Measurements from ENCODE around the gene PIP5K1B. TPM values are rescaled to one million over a fixed set of nuclear protein-coding genes. Genes with fewer than 3 reads are reported as not detected.
A peak's percentile ranks its signal among the peaks of the same experiment; 100 is the strongest.

Gene PIP5K1B
- total RNA-seq, 3 donors from 2014 or later: 0.48 to 1.6 (median 0.57) TPM

DNA sequence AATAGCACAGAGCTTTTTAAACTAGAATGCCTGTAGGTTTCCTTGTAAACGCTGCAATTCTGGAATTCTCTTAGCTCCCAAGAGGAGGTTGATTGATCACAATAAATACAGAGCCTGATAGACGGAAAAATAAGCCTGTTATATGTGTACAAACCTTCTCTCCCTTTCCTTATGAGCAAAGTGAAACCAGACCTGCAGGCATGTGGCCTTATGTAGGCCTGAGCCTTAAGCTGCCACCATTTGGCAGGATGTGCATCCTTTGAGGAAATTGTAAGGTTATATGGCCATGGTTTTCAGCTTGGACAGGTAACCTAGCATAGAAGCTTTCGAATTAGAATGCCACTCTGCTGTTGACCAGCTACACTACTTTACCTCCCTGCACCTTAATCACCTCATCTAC lies 259.7 kb downstream of the PIP5K1B start:
- H3K9me3 Mint-ChIP-seq: no peaks in the 10 kb centered on the region
- no peak overlapping the region for H3K4me3 Mint-ChIP-seq
- peaks cover 6% of the 10 kb centered on the region for H3K27me3 Mint-ChIP-seq (ENCODE audit: low read depth)
- no peak for DNase-seq
- ATAC-seq: no peak
- no peaks in the 10 kb centered on the region for H3K4me1 Mint-ChIP-seq (ENCODE audit: low read depth)
- H3K36me3 Mint-ChIP-seq (ENCODE audit: insufficient read depth): no peaks in the 10 kb centered on the region

DNA sequence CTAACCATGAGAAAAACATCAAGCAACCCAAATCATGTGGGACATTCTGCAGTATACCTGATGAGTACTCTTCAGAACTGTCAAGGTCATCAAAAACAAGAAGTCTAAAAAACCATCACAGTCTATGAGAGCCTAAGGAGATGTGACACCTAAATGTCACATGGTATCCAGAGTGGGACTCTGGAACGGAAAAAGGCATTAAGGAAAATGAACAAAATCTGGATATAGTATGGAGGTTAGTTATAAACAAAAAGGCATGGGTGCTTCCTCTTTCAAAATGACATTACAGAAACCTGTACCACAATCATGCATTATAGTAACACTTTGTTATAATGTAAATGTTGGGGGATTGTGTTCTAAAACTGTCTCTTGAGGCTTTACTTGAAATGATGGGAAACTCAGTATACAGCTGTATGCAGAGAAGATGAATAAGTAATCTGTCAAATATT lies 261.5 kb downstream of the PIP5K1B start:
- no peaks in the 10 kb centered on the region for H3K4me1 Mint-ChIP-seq (ENCODE audit: low read depth)

DNA sequence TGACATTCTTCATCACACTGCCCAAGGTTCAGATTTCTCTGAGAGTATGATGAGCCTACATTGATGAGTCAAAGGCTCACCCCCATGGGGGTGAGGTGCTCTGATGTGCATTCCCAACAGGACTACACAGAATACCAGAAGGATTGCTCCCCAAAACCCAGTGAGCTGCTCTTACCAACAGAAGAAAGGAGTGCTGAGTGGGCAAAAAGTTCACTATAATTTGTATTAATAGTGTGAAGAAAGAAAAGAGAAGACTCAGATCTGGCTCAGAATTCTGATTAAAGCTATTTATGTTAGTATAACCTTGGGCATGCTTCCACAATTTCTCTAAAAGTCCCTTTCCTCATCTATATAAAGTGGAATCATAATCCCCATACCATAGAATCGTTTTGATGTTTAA lies 262.8 kb downstream of the PIP5K1B start:
- ATAC-seq: no peak
- H3K36me3 Mint-ChIP-seq (ENCODE audit: insufficient read depth): no peaks in the 10 kb centered on the region
- no peaks in the 10 kb centered on the region for H3K4me1 Mint-ChIP-seq (ENCODE audit: low read depth)
- no peaks in the 10 kb centered on the region for H3K27me3 Mint-ChIP-seq (ENCODE audit: low read depth)
- H3K9me3 Mint-ChIP-seq: no peaks in the 10 kb centered on the region
- no peak overlapping the region for H3K4me3 Mint-ChIP-seq
- no peak for DNase-seq

More for the DNA sequence above, 261.5 kb downstream of the PIP5K1B start:
- no peak for DNase-seq
- no peak for ATAC-seq
- no peaks in the 10 kb centered on the region for H3K27me3 Mint-ChIP-seq (ENCODE audit: low read depth)
- no peaks in the 10 kb centered on the region for H3K36me3 Mint-ChIP-seq (ENCODE audit: insufficient read depth)
- no peaks in the 10 kb centered on the region for H3K9me3 Mint-ChIP-seq
- no peak overlapping the region for H3K4me3 Mint-ChIP-seq

DNA sequence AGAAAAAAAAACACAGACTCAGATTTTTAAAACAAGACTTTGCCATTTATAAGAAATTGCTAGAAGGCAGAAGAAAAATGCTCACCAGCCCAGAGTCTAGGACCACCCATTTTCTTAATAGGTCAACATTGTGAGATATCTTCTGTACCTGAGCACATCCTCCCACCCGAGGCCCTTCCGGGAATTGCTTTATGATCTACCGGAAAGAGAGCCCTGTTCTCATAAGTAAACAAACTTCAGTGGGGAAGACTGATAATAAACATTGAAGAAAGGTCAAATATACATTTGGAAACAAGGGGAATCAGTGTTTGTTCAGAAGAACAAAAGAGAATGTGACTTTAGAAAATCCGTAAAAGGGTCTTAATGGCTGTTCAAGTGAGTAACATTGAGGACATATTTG lies 264.5 kb downstream of the PIP5K1B start:
- H3K4me1 Mint-ChIP-seq (ENCODE audit: low read depth): peaks cover 4% of the 10 kb centered on the region
- DNase-seq: no peak
- no peak overlapping the region for H3K4me3 Mint-ChIP-seq
- no peaks in the 10 kb centered on the region for H3K9me3 Mint-ChIP-seq
- ATAC-seq: no peak
- no peaks in the 10 kb centered on the region for H3K27me3 Mint-ChIP-seq (ENCODE audit: low read depth)
- H3K36me3 Mint-ChIP-seq (ENCODE audit: insufficient read depth): no peaks in the 10 kb centered on the region

DNA sequence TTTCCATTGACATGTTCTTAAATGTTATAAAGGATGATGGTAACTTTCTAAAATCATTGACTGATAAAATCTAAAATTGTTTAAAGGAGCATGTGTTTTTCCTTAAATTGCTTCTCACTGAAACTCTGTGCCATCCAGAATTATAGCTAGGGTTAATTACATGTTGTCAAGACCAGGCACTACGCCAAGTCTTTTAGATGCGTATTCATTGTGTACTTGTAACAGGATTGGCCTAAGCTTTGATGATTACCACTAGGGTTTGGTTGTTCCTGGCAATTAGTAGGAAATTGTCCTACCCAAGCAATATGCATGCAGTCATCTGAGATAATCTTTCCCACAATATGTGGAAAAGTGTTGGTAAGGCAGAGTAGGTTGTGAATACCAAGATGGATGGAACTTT lies 265.1 kb downstream of the PIP5K1B start:
- H3K9me3 Mint-ChIP-seq: no peaks in the 10 kb centered on the region
- no peak for DNase-seq
- peaks cover 7% of the 10 kb centered on the region for H3K4me1 Mint-ChIP-seq (ENCODE audit: low read depth)
- no peaks in the 10 kb centered on the region for H3K36me3 Mint-ChIP-seq (ENCODE audit: insufficient read depth)
- no peaks in the 10 kb centered on the region for H3K27me3 Mint-ChIP-seq (ENCODE audit: low read depth)
- H3K4me3 Mint-ChIP-seq: no peak overlapping the region
- no peak for ATAC-seq

DNA sequence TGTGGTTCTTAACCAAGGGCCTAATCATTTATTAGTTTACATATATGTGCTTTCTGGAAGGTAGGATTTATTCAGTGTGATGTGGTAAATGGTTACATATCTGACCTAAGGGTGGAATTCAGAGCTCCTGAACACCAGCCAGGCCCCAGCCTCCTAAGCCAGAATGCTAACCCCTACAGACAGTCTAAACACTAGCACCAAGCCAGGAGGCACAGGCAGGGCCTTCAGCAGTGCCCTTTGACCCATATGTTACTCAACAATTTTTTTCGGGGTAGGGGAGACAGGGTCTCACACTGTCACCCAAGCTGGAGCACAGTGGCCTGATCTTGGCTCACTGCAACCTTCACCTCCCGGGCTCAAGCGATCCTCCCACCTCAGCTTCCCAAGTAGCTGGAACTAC lies 268.6 kb downstream of the PIP5K1B start:
- Mint-ChIP-seq H3K4me1 (ENCODE audit: low read depth) (peaks cover 13% of the 10 kb centered on the region), H3K36me3 (ENCODE audit: insufficient read depth) (no peaks in the 10 kb centered on the region), H3K9me3 (no peaks in the 10 kb centered on the region), H3K27me3 (ENCODE audit: low read depth) (no peaks in the 10 kb centered on the region), H3K4me3 (no peak overlapping the region)
- ATAC-seq: no peak
- DNase-seq: no peak

DNA sequence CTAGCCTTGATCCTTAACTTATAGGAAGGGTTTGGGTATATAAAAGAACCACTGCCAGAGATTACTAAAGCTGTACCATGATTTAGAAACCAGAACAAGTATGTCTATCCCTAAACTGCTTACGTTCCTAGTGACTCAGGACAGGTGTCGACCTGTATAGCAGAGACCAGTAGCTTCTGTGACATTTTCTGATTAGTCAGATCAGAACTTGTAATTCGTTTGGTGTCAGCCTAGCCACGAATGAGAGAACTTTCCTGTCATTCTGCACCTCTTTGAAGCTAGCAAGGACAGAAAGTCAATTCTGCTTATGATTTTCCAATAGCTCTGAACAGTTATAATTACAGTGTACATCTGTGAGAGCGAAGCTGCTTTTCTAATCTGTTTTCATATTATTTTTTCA lies 269.4 kb downstream of the PIP5K1B start:
- Mint-ChIP-seq H3K4me1 (ENCODE audit: low read depth) (peaks cover 16% of the 10 kb centered on the region), H3K36me3 (ENCODE audit: insufficient read depth) (no peaks in the 10 kb centered on the region), H3K4me3 (no peak overlapping the region), H3K9me3 (no peaks in the 10 kb centered on the region), H3K27me3 (ENCODE audit: low read depth) (no peaks in the 10 kb centered on the region)
- ATAC-seq (peak; percentile 92 to 93), DNase-seq (no peak)

DNA sequence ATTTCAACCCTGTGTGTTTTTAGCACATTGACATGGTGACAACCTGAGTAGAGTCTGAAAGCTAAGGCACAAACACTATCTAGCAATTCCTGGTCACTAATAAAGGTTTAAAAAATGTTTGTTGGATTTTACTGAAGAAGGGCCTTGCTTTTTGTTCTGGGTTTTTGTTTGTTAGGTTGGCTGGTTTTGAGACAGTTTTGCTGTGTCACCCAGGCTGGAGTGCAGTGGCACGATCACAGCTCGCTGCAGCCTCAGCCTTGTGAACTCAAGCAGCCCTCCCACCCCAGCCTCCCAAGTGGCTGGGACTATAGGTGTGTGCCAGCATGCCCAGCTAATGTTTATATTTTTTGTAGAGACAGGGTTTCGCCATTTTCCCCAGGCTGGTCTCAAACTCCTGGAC lies 269.9 kb downstream of the PIP5K1B start:
- peaks cover 21% of the 10 kb centered on the region for H3K4me1 Mint-ChIP-seq (ENCODE audit: low read depth)
- no peaks in the 10 kb centered on the region for H3K9me3 Mint-ChIP-seq
- no peaks in the 10 kb centered on the region for H3K27me3 Mint-ChIP-seq (ENCODE audit: low read depth)
- DNase-seq: no peak
- no peak for ATAC-seq
- H3K36me3 Mint-ChIP-seq (ENCODE audit: insufficient read depth): no peaks in the 10 kb centered on the region
- no peak overlapping the region for H3K4me3 Mint-ChIP-seq

DNA sequence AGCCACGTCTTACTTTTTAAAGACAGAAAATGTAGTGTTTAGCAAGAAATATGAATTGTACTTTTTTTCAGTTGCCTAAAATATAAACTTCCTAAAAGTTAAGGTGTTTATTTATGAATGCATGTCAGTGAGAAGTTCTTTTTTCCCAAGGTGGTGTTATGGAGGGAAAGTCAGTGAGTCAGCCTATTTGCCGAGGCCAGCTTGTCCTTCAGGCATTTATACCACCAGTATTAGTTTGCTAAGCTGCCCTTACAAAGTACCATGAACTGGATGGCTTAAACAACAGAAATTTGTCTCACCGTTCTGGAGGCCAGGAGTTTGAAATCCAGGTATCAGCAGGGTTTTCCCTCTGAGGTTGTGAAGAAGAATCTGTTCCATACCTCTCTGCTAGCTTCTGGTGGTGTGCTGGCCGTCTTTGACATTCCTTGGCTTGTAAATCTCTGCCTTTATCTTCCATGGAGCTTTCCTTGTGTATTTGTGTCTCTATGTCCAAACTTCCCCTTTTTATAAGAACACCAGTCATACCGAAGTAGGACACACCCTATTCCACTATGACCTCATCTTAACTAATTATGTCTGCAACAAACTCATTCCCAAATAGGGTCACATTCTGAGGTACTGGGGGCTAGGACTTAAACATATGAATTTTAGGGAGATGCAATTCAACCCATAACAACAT lies 270.5 kb downstream of the PIP5K1B start:
- no peaks in the 10 kb centered on the region for H3K9me3 Mint-ChIP-seq
- no peaks in the 10 kb centered on the region for H3K36me3 Mint-ChIP-seq (ENCODE audit: insufficient read depth)
- H3K27me3 Mint-ChIP-seq (ENCODE audit: low read depth): no peaks in the 10 kb centered on the region
- no peak for ATAC-seq
- no peak for DNase-seq
- H3K4me3 Mint-ChIP-seq: no peak overlapping the region
- peaks cover 21% of the 10 kb centered on the region for H3K4me1 Mint-ChIP-seq (ENCODE audit: low read depth)

DNA sequence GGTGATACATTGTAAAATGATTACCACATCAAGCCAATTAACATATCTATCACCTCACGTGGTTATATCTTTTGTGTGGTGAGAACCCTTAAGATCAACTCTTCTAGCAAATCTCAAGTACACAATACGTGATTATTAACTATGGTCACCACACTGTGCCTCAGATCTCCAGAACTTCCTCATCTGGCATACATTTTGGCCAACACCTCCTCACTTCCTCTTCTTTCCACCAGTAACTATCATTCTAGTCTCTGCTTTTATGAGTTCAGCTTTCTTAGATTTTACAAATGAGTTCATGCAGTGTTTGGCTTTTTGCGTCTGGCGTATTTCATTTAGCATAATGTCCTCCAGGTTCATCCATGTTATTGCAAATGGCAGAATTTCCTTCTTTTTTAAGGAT lies 273.0 kb downstream of the PIP5K1B start:
- H3K4me1 Mint-ChIP-seq (ENCODE audit: low read depth): peaks cover 24% of the 10 kb centered on the region
- DNase-seq: no peak
- ATAC-seq: no peak
- H3K9me3 Mint-ChIP-seq: no peaks in the 10 kb centered on the region
- H3K36me3 Mint-ChIP-seq (ENCODE audit: insufficient read depth): no peaks in the 10 kb centered on the region
- H3K27me3 Mint-ChIP-seq (ENCODE audit: low read depth): no peaks in the 10 kb centered on the region
- no peak overlapping the region for H3K4me3 Mint-ChIP-seq

DNA sequence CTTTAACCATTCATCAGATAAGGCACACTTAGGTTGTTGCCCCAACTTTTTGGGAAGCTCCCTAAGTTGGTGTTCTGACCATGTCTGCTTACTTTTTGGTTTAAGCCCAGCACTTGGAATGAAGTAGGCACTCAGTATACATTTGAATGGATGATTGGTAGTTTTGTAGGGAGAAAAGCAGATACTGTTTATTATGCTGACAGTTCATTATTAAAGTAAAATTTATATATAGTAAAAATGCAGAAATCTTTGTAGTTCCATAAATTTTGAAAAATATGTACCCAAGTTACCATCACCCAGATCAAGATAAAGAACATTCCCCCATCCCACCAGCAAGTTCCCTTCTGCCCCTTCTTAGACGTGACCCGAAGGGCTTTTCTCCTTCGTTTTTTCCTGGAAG lies 273.5 kb downstream of the PIP5K1B start:
- Mint-ChIP-seq H3K36me3 (ENCODE audit: insufficient read depth) (no peaks in the 10 kb centered on the region), H3K4me1 (ENCODE audit: low read depth) (peaks cover 24% of the 10 kb centered on the region), H3K9me3 (no peaks in the 10 kb centered on the region), H3K27me3 (ENCODE audit: low read depth) (no peaks in the 10 kb centered on the region), H3K4me3 (no peak overlapping the region)
- ATAC-seq (no peak), DNase-seq (no peak)

DNA sequence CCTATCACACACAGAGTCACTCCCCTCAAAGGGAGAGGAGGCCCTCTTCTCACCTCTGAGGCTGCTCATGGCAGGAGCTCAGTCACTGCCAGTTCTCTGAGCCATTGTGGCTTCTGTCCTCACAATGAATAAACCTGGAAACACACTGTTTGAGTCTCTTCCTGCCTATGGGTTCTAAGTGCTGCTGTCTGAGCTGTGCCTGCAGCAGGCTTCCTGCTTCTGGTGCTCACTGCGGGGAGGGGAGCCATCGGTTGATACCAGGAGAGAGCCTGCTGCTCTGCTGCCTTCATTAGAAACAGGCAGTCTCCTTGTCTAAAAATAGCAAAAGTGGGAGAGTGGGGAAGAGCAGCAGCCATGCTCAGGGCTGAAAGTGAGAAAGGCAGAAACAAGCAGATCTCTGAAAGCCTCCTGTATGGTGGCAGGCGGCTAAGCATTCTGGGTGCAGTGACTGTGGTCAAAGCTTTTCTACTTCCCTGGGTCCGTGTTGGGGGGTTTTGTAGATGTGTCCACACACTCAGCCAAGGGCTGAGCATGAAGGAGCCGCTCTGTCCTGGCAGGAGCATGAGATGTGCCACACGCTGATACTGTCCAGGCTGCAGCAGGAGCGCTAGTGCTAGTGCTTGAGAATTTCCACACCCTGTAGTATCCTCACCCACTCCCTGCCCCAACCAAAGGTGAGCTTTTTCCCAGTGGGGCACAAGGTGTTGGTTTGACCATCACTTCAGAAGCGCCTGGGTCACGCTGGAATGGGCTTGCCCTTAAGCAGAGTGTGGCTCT lies 274.7 kb downstream of the PIP5K1B start:
- DNase-seq (no peak), ATAC-seq (peak; percentile 82 to 84)
- Mint-ChIP-seq H3K4me1 (ENCODE audit: low read depth) (peaks cover 19% of the 10 kb centered on the region), H3K27me3 (ENCODE audit: low read depth) (no peaks in the 10 kb centered on the region), H3K4me3 (peak overlapping the region; percentile 29), H3K36me3 (ENCODE audit: insufficient read depth) (no peaks in the 10 kb centered on the region), H3K9me3 (no peaks in the 10 kb centered on the region)

DNA sequence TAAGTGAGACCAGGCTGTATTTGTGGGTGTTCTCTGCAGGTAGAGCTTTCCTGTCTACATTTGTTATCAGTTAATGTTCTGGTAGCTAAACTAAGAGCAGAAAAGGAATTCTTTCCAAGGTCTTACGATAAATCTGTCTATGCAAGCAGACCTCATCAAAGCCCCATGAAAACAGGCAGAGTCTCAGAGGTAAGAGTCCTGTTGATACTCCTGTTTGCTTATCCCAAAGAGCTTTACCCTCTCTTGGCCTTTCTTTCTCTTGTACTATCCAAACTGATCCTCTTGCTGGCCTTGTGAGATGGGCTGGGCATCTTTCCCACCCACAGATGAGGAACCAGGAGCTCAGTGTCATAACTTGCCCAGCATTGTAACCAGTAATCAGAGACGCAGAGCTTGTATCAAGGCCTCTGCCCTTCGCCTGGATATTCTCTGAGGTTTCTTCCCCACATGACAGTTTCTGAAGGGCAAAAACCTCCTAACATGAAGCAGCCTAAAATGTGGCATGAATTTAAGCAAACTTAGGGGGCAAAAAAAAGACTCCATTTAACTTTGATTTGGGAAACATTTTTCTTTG lies 275.4 kb downstream of the PIP5K1B start:
- no peaks in the 10 kb centered on the region for H3K9me3 Mint-ChIP-seq
- no peak for ATAC-seq

DNA sequence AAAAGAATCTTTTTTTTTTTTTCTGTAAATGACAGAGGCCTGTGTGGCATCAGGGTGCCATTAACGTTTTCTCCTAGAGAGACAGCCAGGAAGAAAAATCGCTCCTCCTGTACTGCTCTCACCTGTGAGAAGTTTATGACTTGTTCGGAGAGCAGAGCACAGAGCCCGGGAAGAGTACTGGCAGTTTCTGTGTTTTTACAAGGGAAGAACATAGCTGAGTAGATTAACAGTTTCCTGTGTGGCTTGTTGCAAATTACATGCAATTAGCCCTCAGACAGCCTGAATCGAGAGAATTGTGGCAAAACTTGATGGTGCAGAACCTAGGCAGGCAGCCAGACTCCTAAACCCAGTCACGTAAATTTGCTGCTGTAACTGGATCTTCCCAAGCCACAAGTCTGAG lies 276.7 kb downstream of the PIP5K1B start:
- no peaks in the 10 kb centered on the region for H3K36me3 Mint-ChIP-seq (ENCODE audit: insufficient read depth)
- peaks cover 11% of the 10 kb centered on the region for H3K4me1 Mint-ChIP-seq (ENCODE audit: low read depth)
- ATAC-seq (no peak), DNase-seq (no peak)
- H3K4me3 Mint-ChIP-seq: no peak overlapping the region
- H3K9me3 Mint-ChIP-seq: no peaks in the 10 kb centered on the region
- no peaks in the 10 kb centered on the region for H3K27me3 Mint-ChIP-seq (ENCODE audit: low read depth)

More for the DNA sequence above, 275.4 kb downstream of the PIP5K1B start:
- no peak overlapping the region for H3K4me3 Mint-ChIP-seq
- DNase-seq: no peak
- H3K36me3 Mint-ChIP-seq (ENCODE audit: insufficient read depth): no peaks in the 10 kb centered on the region
- H3K27me3 Mint-ChIP-seq (ENCODE audit: low read depth): no peaks in the 10 kb centered on the region
- H3K4me1 Mint-ChIP-seq (ENCODE audit: low read depth): peaks cover 17% of the 10 kb centered on the region

DNA sequence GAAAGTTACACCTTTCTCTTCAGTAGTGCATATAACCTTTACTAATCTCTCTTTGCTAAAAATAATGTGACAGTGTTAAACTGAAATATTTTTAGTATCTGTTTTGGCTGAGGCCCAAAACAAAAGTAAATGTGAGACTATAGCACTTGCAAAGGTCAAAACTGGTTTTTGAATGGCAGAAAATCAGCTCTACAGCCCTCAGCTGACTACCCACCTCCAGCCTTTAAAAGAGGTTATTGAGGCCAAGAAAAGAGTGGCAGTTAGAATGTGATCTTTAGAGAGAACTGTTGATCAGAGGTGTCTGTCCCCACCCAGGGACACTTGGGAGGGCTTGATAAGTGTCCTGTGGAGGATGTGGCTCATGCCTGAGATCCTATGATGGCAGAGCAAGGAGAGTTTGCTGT lies 278.0 kb downstream of the PIP5K1B start:
- no peaks in the 10 kb centered on the region for H3K9me3 Mint-ChIP-seq
- no peaks in the 10 kb centered on the region for H3K27me3 Mint-ChIP-seq (ENCODE audit: low read depth)
- DNase-seq (no peak), ATAC-seq (no peak)
- H3K4me1 Mint-ChIP-seq (ENCODE audit: low read depth): peaks cover 11% of the 10 kb centered on the region
- H3K4me3 Mint-ChIP-seq: no peak overlapping the region
- H3K36me3 Mint-ChIP-seq (ENCODE audit: insufficient read depth): no peaks in the 10 kb centered on the region

Measured in activated T-cell treated with anti-CD3 and anti-CD28 coated beads, Interleukin-2, amount 50 U/mL, for 4 hours (primary cell).